HepG2 (cell line): Measurements from ENCODE around the gene TACC3. TPM values are rescaled to one million over a fixed set of nuclear protein-coding genes. Genes with fewer than 3 reads are reported as not detected.

Experiments used
- ATAD3A ChIP-seq: sonication (generic); formaldehyde crosslinking; IDR thresholded peaks from 2 replicates; pipeline ENCODE4 v1.4.0; 2020; ENCODE audit warnings: missing genetic modification reagents
- EP300 ChIP-seq, 3 experiments: sonication (generic) in 1 of 3; formaldehyde crosslinking in 1 of 3; IDR thresholded peaks; 2 replicates each; pipeline versions ENCODE4 v1.5.1 to v1.6.1; 2011 to 2020; ENCODE audit warnings: low read depth in 2 of 3, low read length in 2 of 3, borderline replicate concordance in 1 of 3, improper control_type of control experiment in 1 of 3, mild to moderate bottlenecking in 1 of 3, missing genetic modification reagents in 1 of 3, moderate library complexity in 1 of 3
- ERF ChIP-seq: IDR thresholded peaks from 2 replicates; pipeline ENCODE4 v1.6.1; 2018; ENCODE audit warnings: missing biosample characterization, missing genetic modification reagents
- FLYWCH1 ChIP-seq: sonication (generic); formaldehyde crosslinking; IDR thresholded peaks from 2 replicates; pipeline ENCODE4 v1.8.1; 2023; ENCODE audit warnings: mild to moderate bottlenecking, missing genetic modification reagents
- GABPB1 ChIP-seq: IDR thresholded peaks from 2 replicates; pipeline ENCODE4 v1.6.1; 2016; ENCODE audit warnings: mild to moderate bottlenecking, missing genetic modification reagents, moderate library complexity, missing compliant biosample characterization
- JUN ChIP-seq: sonication (generic); formaldehyde crosslinking; IDR thresholded peaks from 2 replicates; pipeline ENCODE4 v1.4.0; 2020; ENCODE audit warnings: mild to moderate bottlenecking, missing genetic modification reagents
- KLF15 ChIP-seq: sonication (generic); formaldehyde crosslinking; IDR thresholded peaks from 2 replicates; pipeline ENCODE4 v1.8.1; 2023; ENCODE audit warnings: borderline replicate concordance, mild to moderate bottlenecking, inconsistent platforms, missing genetic modification reagents, mixed read lengths
- PRDM10 ChIP-seq: sonication (generic); formaldehyde crosslinking; IDR thresholded peaks from 2 replicates; pipeline ENCODE4 v1.4.0; 2020; ENCODE audit warnings: low read depth, missing genetic modification reagents
- RFX1 ChIP-seq: fragments of 450-650 bp; IDR thresholded peaks from 2 replicates; pipeline ENCODE4 v1.6.1; 2017
- SP140L ChIP-seq: sonication (generic); formaldehyde crosslinking; IDR thresholded peaks from 2 replicates; pipeline ENCODE4 v1.4.0; 2020; ENCODE audit warnings: missing genetic modification reagents, borderline replicate concordance
- ZC3H4 ChIP-seq: sonication (generic); formaldehyde crosslinking; IDR thresholded peaks from 2 replicates; pipeline ENCODE4 v1.4.0; 2020; ENCODE audit warnings: missing genetic modification reagents, borderline replicate concordance
- ZNF17 ChIP-seq: sonication (generic); formaldehyde crosslinking; IDR thresholded peaks from 2 replicates; pipeline ENCODE4 v1.5.0; 2020; ENCODE audit warnings: mild to moderate bottlenecking, missing genetic modification reagents
- ZNF407 ChIP-seq: sonication (generic); formaldehyde crosslinking; IDR thresholded peaks from one replicate; pipeline ENCODE4 v1.5.1; 2020; ENCODE audit warnings: mild to moderate bottlenecking, missing genetic modification reagents; ENCODE audit errors: not compliant biosample characterization
- ZNF7 ChIP-seq: IDR thresholded peaks from 2 replicates; pipeline ENCODE4 v1.6.1; 2016; ENCODE audit warnings: missing biosample characterization, missing genetic modification reagents
- ZNF776 ChIP-seq: sonication (generic); formaldehyde crosslinking; IDR thresholded peaks from 2 replicates; pipeline ENCODE4 v1.4.0; 2020; ENCODE audit warnings: mild to moderate bottlenecking, missing genetic modification reagents
- polyA plus RNA-seq, 8 experiments: library from polyadenylated mRNA; depleted of rRNA in 3 of 8; stranded (reverse) in 7 of 8; unstranded in 1 of 8; fragments of >200 nt; fragmentation: Illumina TruSeq in 4 of 8; extraction: Trizol in 4 of 8; gene quantifications; 2 replicates each; pipeline versions ENCODE4 v1.2.1 to v1.2.3, GENCODE V29; 2011 to 2016; ENCODE audit warnings: low read depth in 4 of 8, missing spikeins in 1 of 8, mixed read lengths in 1 of 8; ENCODE audit not compliant: insufficient read depth in 1 of 8
- total RNA-seq, 5 experiments: library from RNA; depleted of rRNA; stranded (reverse); fragments of >200 nt; fragmentation: Illumina TruSeq; extraction: Trizol; gene quantifications; 2 replicates each; pipeline ENCODE4 v1.2.3, GENCODE V29; 2016; ENCODE audit warnings: low read depth in 1 of 5

The TACC3 gene
- total and polyA plus RNA-seq, 2 of the 13 experiments (the other 11 are each of a cell fraction or from before 2014, with no cell fraction given), result 20.3 to 21.2 TPM

- peak in 1 of 2 experiments; percentile 29; a peak in 1 of 4 replicates for TF ChIP-seq EP300 (IDR thresholded peaks at IDR 0.05; ENCODE audit: low read depth in 2 of 2, low read length in 2 of 2)
- TF ChIP-seq EP300 (CRISPR knock-in tag; IDR thresholded peaks at IDR 0.05; ENCODE audit: borderline replicate concordance), result peak; percentile 78; the same call in 1 of the 2 replicates
- TF ChIP-seq FLYWCH1 (CRISPR knock-in tag), result peak; percentile 92
- TF ChIP-seq ZNF17, result peak; percentile 87; the same call in 1 of the 2 replicates
- peak; percentile 43; the same call in 1 of the 2 replicates for TF ChIP-seq ZNF7 (CRISPR knock-in tag)
- TF ChIP-seq KLF15 (CRISPR knock-in tag), result peak; percentile 97
- no peak for TF ChIP-seq RFX1
- no peak for TF ChIP-seq ZC3H4 (CRISPR knock-in tag)
- peak; percentile 90 for TF ChIP-seq GABPB1 (CRISPR knock-in tag)
- TF ChIP-seq ERF (CRISPR knock-in tag), result peak; percentile 99
- TF ChIP-seq ATAD3A (CRISPR knock-in tag), result no peak
- TF ChIP-seq ZNF407 (CRISPR knock-in tag), result peak; percentile 95
- peak; percentile 94; the same call in 1 of the 2 replicates for TF ChIP-seq ZNF776 (CRISPR knock-in tag)
- peak; percentile 79 for TF ChIP-seq JUN
- TF ChIP-seq SP140L (CRISPR knock-in tag), result peak; percentile 82; the same call in 1 of the 2 replicates
- TF ChIP-seq PRDM10 (CRISPR knock-in tag), result peak; percentile 98
Measured at GRCh38 chr4:1712216-1713002, 8.9 kb upstream of the TACC3 start, which contains the start of gene SLBP (continued).
